Measurements from ENCODE around the gene GRK5.

GRCh38 chr10:119422682-119423509 lies 215.5 kb downstream of the GRK5 start:
- TF ChIP-seq CTCF (IDR thresholded peaks at IDR 0.05) (no peak), ZFX (IDR thresholded peaks at IDR 0.05; ENCODE audit: borderline replicate concordance) (no peak)
